AG08396 (cell line): ENCODE measurements around the gene GNG3.
A peak's percentile ranks its signal among the peaks of the same experiment; 100 is the strongest.
"Not testable (repeated sequence)": the region's sequence is repeated elsewhere in the genome, so short reads cannot be mapped to it uniquely, and the experiment has no call there.

Experiments
- DNase-seq: peaks from one replicate; pipeline ENCODE4 v3.0.0; 2012; ENCODE audit warnings: low spot score, mixed read lengths

The GNG3 gene

GRCh38 chr11:62687508-62688396 is 19.7 kb upstream of the GNG3 start:
- no peak for DNase-seq

GRCh38 chr11:62688491-62688890 is 19.0 kb upstream of the GNG3 start:
- DNase-seq, result no peak

GRCh38 chr11:62689421-62690183 is 17.9 kb upstream of the GNG3 start, which contains the start of gene LRRN4CL:
TSS of gene LRRN4CL (minus strand) at chr11:62689530. CDS start at chr11:62688508, 1,022 bp downstream.
- peak; percentile 92 for DNase-seq

- DNase-seq, result not testable (repeated sequence)
Observed at GRCh38 chr11:62693624-62694023, 13.9 kb upstream of the GNG3 start.

GRCh38 chr11:62694455-62695167 is 12.9 kb upstream of the GNG3 start:
- DNase-seq, result peak; percentile 79

GRCh38 chr11:62702246-62702645 is 5.2 kb upstream of the GNG3 start:
- DNase-seq, result no peak

GRCh38 chr11:62703921-62704320 is 3.6 kb upstream of the GNG3 start:
- DNase-seq, result not testable (repeated sequence)

- no peak for DNase-seq
Observed at GRCh38 chr11:62705413-62705812, 2.1 kb upstream of the GNG3 start.

GRCh38 chr11:62705880-62706849 is 1.3 kb upstream of the GNG3 start:
- peak; percentile 96 for DNase-seq

- no peak for DNase-seq
Observed at GRCh38 chr11:62706850-62707247, 627 bp upstream of the GNG3 start.

GRCh38 chr11:62708392-62708791 is 916 bp downstream of the GNG3 start:
- no peak for DNase-seq

GRCh38 chr11:62708793-62709192 is 1.3 kb downstream of the GNG3 start:
- DNase-seq, result no peak

GRCh38 chr11:62709247-62710000 is 1.9 kb downstream of the GNG3 start:
- peak; percentile 93 for DNase-seq

- DNase-seq, result peak; percentile 46
Observed at GRCh38 chr11:62710001-62710345, 2.5 kb downstream of the GNG3 start.

GRCh38 chr11:62712276-62712812 is 4.9 kb downstream of the GNG3 start:
- no peak for DNase-seq

- DNase-seq, result no peak
Observed at GRCh38 chr11:62712861-62713260, 5.4 kb downstream of the GNG3 start.

GRCh38 chr11:62713343-62713742 is 5.9 kb downstream of the GNG3 start:
- DNase-seq, result no peak

GRCh38 chr11:62715150-62716130 is 8.0 kb downstream of the GNG3 start:
- DNase-seq, result no peak

- DNase-seq, result no peak
Observed at GRCh38 chr11:62716206-62716605, 8.7 kb downstream of the GNG3 start.
